GM12872 (cell line): Measurements from ENCODE around the gene CCL16.

ENCODE experiments used
- TF ChIP-seq, protein P1 (sequence below): IDR thresholded peaks from 3 replicates; pipeline ENCODE4 v1.5.1; 2011; ENCODE audit warnings: low read depth, mild to moderate bottlenecking, low read length, moderate library complexity; ENCODE audit not compliant: insufficient read depth

CCL16 gene

DNA sequence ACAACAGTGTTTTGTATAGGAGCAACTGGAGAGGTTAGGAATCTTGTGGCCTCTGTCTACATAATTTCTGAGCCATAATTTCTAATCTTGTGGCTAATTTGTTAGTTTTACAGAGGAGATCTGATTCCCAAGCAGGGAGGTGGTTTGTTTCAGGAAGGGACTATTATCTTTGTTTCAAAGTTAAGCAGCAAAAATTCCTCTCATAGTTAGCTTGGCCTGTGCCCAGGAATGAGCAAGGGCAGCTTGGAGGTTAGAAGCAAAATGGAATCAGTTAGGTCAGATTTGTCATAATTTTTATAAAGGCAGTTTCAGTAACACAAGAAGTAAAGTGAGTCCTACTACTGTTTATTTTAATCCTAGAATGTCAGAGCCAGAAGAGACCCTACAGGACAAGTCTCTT is 48.7 kb downstream of the CCL16 start:
- TF ChIP-seq, protein P1, sequence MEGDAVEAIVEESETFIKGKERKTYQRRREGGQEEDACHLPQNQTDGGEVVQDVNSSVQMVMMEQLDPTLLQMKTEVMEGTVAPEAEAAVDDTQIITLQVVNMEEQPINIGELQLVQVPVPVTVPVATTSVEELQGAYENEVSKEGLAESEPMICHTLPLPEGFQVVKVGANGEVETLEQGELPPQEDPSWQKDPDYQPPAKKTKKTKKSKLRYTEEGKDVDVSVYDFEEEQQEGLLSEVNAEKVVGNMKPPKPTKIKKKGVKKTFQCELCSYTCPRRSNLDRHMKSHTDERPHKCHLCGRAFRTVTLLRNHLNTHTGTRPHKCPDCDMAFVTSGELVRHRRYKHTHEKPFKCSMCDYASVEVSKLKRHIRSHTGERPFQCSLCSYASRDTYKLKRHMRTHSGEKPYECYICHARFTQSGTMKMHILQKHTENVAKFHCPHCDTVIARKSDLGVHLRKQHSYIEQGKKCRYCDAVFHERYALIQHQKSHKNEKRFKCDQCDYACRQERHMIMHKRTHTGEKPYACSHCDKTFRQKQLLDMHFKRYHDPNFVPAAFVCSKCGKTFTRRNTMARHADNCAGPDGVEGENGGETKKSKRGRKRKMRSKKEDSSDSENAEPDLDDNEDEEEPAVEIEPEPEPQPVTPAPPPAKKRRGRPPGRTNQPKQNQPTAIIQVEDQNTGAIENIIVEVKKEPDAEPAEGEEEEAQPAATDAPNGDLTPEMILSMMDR = no peak

DNA sequence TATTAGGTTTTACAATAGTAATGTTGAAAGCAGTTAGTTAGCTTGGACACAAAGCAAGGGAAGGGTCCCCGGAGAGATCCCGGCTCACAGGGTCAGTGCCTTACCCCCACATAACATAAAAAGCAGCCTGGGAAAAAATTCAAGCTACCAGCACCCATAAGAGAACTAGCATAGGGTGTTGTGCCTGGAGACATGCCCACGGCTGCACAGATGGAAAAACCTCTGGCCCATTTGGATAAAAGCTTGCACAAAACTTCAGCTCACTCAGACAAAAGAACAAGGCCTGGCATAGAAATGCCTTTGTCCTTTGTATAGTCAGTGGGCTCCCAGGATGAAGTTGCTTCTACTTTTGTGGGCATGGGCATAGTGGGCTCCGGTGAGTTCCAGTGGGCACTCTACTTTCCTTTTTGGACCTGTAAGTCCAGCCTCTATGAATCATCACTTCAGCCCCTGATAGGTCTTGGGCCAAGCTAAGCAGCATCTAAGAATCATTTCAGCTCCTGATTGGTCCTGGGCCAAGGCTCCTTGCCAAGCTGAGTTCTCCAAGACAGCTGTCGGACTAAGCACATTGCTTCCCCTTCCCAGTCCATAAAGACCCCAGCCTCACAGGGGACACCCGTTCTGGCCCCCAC is 49.4 kb downstream of the CCL16 start:
- TF ChIP-seq, protein P1 = no peak

DNA sequence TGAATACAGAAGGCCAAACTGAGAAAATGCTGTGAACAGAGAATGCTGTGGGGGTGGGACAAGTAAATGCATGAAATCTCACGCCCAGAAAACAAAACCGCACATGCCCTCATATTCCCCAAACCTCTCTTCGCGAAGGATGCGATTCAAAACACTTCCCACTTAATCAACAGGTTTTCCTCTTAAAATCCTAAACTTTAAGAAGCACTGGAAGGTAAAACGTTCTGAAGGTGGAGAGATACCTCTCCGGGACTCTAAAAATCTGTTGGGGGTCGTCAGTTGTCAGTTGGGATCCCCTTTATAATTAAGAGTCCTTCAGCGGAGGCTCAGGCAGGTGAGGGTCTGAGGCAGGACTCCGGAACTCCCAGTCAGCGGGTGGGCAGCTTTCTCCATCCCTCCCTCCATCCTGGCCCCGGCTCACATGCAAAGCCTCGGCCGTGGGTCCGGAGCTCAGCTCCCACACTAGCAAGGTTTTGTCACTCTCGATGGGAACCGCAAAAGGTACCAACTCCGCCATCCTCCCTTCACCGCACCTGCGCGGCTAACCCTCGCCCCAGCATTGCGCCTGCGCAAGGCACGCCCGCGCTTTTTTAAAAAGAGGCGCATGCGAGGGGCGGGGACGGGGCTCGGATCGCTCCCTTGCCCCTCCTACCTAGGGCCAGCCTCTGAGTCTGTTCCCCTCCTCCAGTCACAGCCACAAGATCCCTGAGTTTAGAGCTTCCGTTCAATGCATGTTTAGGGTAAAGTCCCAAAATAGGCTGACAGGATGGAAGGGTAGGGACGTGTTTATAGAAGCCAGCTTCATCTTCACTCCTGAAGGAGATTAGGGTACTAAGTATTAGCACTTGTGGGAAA is 50.9 kb downstream of the CCL16 start, which contains the start of gene RDM1:
Gene RDM1, minus strand, starts transcription at position 563 of the 855 bp plus-strand sequence. Its CDS starts 46 bp downstream, at position 517.
- TF ChIP-seq, protein P1 = no peak

DNA sequence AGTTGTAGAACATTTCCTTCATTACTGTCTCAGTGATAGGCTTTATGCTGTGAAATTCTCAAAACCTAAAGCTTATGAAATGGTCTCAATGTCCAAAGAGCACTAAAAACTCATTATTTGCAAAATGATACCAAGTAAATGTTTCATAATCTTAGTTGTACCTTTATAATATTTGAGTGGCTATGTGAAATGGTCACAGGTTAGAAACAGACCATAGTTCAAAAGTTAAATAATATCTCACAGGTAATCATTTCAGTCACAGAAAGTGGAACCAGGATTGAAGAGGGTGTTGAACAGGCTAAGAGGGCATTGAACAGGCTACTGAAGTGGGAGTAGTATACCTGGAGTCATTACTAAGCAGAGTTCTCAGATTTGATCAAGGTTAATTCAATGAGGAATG is 53.6 kb downstream of the CCL16 start:
- TF ChIP-seq, protein P1 = no peak
